GM19025 (cell line): ENCODE measurements around the gene NAXD.

ENCODE experiments used
- ATAC-seq: cut with Tn5 transposase; IDR thresholded peaks from one replicate; pipeline ENCODE4 v1.9.1; 2021; ENCODE audit warnings: mild to moderate bottlenecking, low read depth, moderate library complexity; ENCODE audit not compliant: unreplicated experiment

The NAXD gene

DNA sequence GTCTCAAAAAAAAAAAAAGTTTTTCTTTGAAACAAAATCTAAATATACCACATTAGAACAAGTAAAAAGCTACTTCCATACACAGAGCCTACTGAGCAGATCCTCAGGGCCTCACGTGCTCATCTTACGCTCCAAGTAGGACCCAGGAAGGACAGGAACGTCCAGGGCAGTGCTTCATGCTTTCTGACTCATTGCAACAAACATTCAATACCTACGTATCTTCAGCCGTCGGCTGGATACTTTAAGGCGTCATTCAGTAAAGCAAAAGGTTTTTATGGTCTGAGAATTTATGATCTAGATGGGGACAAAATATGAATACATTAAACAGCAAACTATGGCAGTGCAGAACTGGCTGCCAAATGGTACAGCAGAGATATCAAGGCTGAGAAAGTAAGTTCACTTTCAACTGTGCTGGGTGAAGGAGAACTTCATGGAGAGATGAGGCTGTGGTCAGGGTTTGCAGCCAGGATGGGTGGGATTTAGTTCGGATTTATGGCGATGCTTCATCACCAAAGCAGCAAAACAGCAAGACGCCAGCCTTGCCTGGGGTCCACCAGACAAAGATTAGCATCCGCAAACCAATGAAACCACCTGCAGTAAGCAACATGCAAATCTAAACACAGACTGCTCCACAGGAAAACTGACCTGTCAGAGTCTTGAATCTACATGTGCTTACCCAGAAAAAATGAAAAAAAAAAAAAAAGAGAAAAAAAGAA, 70.1 kb downstream of the NAXD start:
- ATAC-seq, result no peak

DNA sequence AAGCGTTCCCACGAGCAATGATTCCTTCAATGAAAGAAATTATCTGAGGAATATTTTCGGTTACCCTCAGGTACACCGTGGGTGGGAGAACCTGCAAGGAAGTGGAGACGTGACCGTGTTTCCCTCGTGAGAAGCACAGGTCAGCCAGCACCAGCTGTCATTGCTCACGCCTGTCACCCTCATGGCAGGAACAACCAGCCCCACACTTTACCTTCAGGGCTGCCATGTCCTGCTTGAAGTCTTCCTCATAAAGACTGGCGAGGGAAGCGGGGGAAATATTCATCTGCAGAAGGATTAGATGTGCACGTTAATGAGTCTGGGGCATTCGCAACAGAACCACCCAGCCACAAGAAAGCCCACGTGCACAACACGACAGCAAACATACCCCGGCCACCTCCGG, 72.4 kb downstream of the NAXD start:
- ATAC-seq, result no peak

GRCh38 chr13:110689041-110689440, 73.7 kb downstream of the NAXD start:
- no peak for ATAC-seq
